Suprapubic skin (tissue), 4 donors: ENCODE measurements around the gene GMDS. TPM values are rescaled to one million over a fixed set of nuclear protein-coding genes. Genes with fewer than 3 reads are reported as not detected.
A peak's percentile ranks its signal among the peaks of the same experiment; 100 is the strongest.

Experiments used
- DNase-seq, 2 donors: peaks; one replicate each; pipeline ENCODE4 v3.0.0-alpha.2; 2019; ENCODE audit warnings: low spot score in 2 of 2
- H3K27ac ChIP-seq: fragments of 200-600 bp; sonication (generic); one replicate; pipeline ENCODE4 v1.5.1; 2019
- H3K27me3 ChIP-seq: fragments of 200-600 bp; sonication (generic); one replicate; pipeline ENCODE4 v1.5.1; 2019
- H3K36me3 ChIP-seq: fragments of 200-600 bp; sonication (generic); one replicate; pipeline ENCODE4 v1.5.1; 2019
- H3K4me1 ChIP-seq: fragments of 200-600 bp; sonication (generic); one replicate; pipeline ENCODE4 v1.5.1; 2019
- H3K4me3 ChIP-seq: fragments of 200-600 bp; sonication (generic); one replicate; pipeline ENCODE4 v1.5.1; 2019; ENCODE audit warnings: mild to moderate bottlenecking
- H3K9me3 ChIP-seq: fragments of 200-600 bp; sonication (generic); one replicate; pipeline ENCODE4 v1.5.1; 2019
- EP300 ChIP-seq: sonication (generic); formaldehyde crosslinking; IDR thresholded peaks from one replicate; pipeline ENCODE4 v1.6.1; 2017; ENCODE audit warnings: antibody characterized with exemption
- POLR2A ChIP-seq, 2 donors: fragments of 450-650 bp; IDR thresholded peaks; one replicate each; pipeline ENCODE4 v1.6.1; 2017; ENCODE audit warnings: antibody characterized with exemption in 2 of 2, mild to moderate bottlenecking in 2 of 2, moderate library complexity in 2 of 2
- POLR2AphosphoS5 ChIP-seq, 3 donors: sonication (generic); formaldehyde crosslinking; IDR thresholded peaks; one replicate each; pipeline ENCODE4 v1.6.1; 2017; ENCODE audit warnings: antibody characterized with exemption in 3 of 3
- WGBS: methylation state at CpG from one replicate; pipeline ENCODE4 v1.1.5; 2018; 5-methylcytosine and 5-hydroxymethylcytosine counted together
- total RNA-seq, 4 donors: library from RNA; depleted of rRNA; stranded (reverse); fragments of >200 nt; gene quantifications; one replicate each; pipeline ENCODE4 v1.1.0, GENCODE V29; 2016
- TF ChIP-seq, protein P1 (sequence below), 2 donors: fragments of 200-600 bp in 1 of 2; fragments of 450-650 bp in 1 of 2; sonication (generic) in 1 of 2; IDR thresholded peaks; one replicate each; pipeline ENCODE4 v1.5.1; 2016 to 2019; ENCODE audit warnings: antibody characterized with exemption in 2 of 2, mild to moderate bottlenecking in 1 of 2, moderate library complexity in 1 of 2

The GMDS gene
- total RNA-seq, 4 donors from 2014 or later, result 11.7 to 19.3 (median 13.2) TPM

DNA sequence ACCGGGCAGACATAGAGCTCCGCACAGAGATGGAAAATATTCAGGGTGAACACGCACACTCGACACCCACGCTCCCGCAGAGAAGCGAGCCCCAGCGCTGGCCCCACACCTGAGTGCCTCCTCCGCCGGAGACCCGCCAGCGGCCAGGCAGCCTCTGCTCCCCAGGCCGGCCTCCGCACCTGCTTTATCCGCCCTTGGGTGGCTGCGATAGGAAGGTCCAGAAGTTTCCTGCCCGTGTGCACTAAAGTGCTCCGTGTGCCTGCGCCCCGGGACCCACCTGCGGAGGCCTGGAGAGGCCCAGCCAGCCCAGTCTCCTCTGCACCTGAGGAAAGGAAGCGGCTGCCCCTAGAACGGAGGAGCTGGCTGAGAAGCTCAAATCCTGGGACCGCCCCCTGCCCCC lies 646.5 kb downstream of the GMDS start:
- Histone ChIP-seq H3K27ac (no peak overlapping the region), H3K4me1 (peaks cover 14% of the 10 kb centered on the region), H3K36me3 (no peaks in the 10 kb centered on the region), H3K9me3 (no peaks in the 10 kb centered on the region), H3K4me3 (no peak overlapping the region), H3K27me3 (peaks cover 73% of the 10 kb centered on the region)
- 96% methylated on average over 12 of the region's 24 CpGs for WGBS
- DNase-seq, result no peak
- no peak for TF ChIP-seq EP300
- no peak for TF ChIP-seq POLR2A (IDR thresholded peaks at IDR 0.05)
- TF ChIP-seq POLR2AphosphoS5 (IDR thresholded peaks at IDR 0.05), result no peak
- TF ChIP-seq, protein P1, sequence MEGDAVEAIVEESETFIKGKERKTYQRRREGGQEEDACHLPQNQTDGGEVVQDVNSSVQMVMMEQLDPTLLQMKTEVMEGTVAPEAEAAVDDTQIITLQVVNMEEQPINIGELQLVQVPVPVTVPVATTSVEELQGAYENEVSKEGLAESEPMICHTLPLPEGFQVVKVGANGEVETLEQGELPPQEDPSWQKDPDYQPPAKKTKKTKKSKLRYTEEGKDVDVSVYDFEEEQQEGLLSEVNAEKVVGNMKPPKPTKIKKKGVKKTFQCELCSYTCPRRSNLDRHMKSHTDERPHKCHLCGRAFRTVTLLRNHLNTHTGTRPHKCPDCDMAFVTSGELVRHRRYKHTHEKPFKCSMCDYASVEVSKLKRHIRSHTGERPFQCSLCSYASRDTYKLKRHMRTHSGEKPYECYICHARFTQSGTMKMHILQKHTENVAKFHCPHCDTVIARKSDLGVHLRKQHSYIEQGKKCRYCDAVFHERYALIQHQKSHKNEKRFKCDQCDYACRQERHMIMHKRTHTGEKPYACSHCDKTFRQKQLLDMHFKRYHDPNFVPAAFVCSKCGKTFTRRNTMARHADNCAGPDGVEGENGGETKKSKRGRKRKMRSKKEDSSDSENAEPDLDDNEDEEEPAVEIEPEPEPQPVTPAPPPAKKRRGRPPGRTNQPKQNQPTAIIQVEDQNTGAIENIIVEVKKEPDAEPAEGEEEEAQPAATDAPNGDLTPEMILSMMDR (IDR thresholded peaks at IDR 0.05), result no peak

GRCh38 chr6:1598433-1598832 lies 647.0 kb downstream of the GMDS start:
- Histone ChIP-seq H3K4me3 (no peak overlapping the region), H3K4me1 (peaks cover 11% of the 10 kb centered on the region), H3K9me3 (no peaks in the 10 kb centered on the region), H3K27ac (no peak overlapping the region), H3K36me3 (no peaks in the 10 kb centered on the region), H3K27me3 (peaks cover 73% of the 10 kb centered on the region)
- WGBS, result 87% methylated on average over 10 of the region's 10 CpGs
- TF ChIP-seq, protein P1 (IDR thresholded peaks at IDR 0.05), result no peak
- TF ChIP-seq POLR2AphosphoS5 (IDR thresholded peaks at IDR 0.05), result no peak
- TF ChIP-seq EP300, result no peak
- no peak for TF ChIP-seq POLR2A (IDR thresholded peaks at IDR 0.05)
- DNase-seq, result no peak

DNA sequence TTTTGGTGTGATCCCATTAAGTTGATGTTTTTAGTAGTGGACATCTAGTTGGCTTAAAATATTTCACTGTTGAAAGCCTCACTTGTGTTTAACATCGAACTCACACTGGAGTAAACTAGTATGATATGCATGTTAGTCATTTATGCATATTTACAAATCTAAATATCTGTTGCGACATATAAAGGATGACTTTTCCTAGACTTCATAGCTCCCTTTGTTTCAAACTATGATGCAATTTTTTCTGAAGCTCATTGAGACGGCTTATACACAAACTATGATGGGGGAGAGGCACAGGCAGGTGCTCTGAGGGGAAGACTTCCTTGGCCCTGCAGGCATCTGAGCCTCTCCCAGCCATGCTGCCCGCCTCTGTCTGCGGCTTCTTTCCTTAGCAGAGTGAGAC lies 647.5 kb downstream of the GMDS start:
- Histone ChIP-seq H3K4me3 (no peak overlapping the region), H3K9me3 (no peaks in the 10 kb centered on the region), H3K27me3 (peaks cover 73% of the 10 kb centered on the region), H3K4me1 (peaks cover 11% of the 10 kb centered on the region), H3K36me3 (no peaks in the 10 kb centered on the region), H3K27ac (no peak overlapping the region)
- DNase-seq, result no peak
- TF ChIP-seq, protein P1 (IDR thresholded peaks at IDR 0.05), result no peak
- no peak for TF ChIP-seq POLR2AphosphoS5 (IDR thresholded peaks at IDR 0.05)
- no peak for TF ChIP-seq EP300
- no peak for TF ChIP-seq POLR2A (IDR thresholded peaks at IDR 0.05)
- 72% methylated on average over 5 of the region's 5 CpGs for WGBS

DNA sequence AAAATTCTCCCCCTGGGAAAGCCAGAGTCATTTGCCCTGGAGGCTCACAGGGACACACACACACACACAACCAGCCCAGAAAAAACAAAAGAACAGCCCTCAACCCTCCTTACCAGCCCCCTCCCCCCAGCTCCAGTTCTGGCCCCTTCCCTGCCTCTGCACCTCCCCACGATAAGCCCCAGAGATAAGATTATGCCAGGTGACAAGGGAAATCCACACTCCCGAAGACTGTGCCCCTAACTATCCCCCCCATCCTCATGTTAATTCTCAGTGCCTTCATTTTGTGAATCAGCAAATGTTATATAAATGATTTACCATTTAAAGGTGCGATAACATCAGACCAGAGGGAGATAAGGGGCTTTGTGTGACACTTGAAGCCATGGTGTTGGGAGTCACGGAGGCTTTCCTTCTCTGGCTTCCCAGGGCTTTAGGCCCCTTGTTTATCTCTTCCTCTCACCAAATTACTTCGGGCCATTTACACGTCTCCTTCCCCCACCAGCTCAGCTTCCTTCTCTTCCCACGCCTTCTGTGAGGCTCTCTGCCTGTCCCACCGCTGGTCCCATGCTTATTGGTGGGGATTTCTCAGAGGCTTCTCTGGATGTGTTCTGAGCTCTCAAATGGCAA lies 648.2 kb downstream of the GMDS start:
- TF ChIP-seq POLR2AphosphoS5 (IDR thresholded peaks at IDR 0.05) (no peak), POLR2A (IDR thresholded peaks at IDR 0.05) (no peak), EP300 (no peak)
- TF ChIP-seq, protein P1 (IDR thresholded peaks at IDR 0.05), result no peak
- H3K27ac ChIP-seq, result no peak overlapping the region
- 78% methylated on average over 8 of the region's 8 CpGs for WGBS
- DNase-seq, result no peak
- H3K27me3 ChIP-seq, result peaks cover 73% of the 10 kb centered on the region
- no peaks in the 10 kb centered on the region for H3K36me3 ChIP-seq
- H3K4me3 ChIP-seq, result no peak overlapping the region
- H3K4me1 ChIP-seq, result peaks cover 11% of the 10 kb centered on the region
- H3K9me3 ChIP-seq, result no peaks in the 10 kb centered on the region

DNA sequence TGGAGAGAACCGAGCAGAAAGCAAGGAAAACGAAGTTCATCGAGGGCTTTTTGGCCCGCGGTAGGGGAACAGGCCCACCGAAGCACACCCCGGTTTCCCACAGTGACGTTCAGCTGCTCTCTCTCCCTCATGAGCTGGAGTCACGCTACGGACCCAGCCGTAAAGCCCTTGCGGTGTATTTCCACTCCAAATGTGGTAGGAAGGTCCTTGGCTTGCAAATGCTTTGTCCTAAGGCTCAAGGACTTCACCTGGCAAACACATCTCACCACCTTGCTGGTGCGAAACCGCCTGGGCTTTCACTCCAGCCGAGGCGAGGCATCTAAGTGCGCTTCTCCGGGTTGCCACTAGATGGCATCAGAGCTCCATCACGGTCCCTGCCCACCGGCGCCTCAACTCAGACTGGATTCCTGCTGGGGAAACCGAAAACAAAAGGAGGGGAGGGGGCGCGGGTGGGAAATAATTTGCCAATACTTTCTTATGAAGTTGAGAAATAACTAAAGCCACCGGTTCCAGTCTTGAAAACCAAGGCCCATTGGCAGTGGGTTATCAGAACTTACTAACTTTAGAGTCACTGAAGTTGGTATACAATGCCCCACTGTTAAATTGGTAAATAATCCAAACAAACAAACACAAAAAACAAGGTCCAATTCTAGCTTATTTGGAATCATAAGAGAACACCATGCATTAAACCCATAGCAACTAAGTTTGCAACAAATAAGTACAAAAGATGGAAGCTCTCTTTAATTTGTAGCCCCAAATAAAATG lies 649.1 kb downstream of the GMDS start:
- no peak for TF ChIP-seq POLR2AphosphoS5 (IDR thresholded peaks at IDR 0.05)
- TF ChIP-seq POLR2A (IDR thresholded peaks at IDR 0.05), result no peak
- TF ChIP-seq, protein P1 (IDR thresholded peaks at IDR 0.05), result peak; percentile 82 to 94
- 15% methylated on average over 25 of the region's 25 CpGs for WGBS
- peaks cover 64% of the 10 kb centered on the region for H3K27me3 ChIP-seq
- no peaks in the 10 kb centered on the region for H3K36me3 ChIP-seq
- H3K9me3 ChIP-seq, result no peaks in the 10 kb centered on the region
- H3K27ac ChIP-seq, result no peak overlapping the region
- peak in 1 of 2 donors; percentile 91 for DNase-seq
- H3K4me1 ChIP-seq, result peaks cover 11% of the 10 kb centered on the region
- peak overlapping the region; percentile 4 for H3K4me3 ChIP-seq
